Measurements from ENCODE around the gene HMCN2.

DNA sequence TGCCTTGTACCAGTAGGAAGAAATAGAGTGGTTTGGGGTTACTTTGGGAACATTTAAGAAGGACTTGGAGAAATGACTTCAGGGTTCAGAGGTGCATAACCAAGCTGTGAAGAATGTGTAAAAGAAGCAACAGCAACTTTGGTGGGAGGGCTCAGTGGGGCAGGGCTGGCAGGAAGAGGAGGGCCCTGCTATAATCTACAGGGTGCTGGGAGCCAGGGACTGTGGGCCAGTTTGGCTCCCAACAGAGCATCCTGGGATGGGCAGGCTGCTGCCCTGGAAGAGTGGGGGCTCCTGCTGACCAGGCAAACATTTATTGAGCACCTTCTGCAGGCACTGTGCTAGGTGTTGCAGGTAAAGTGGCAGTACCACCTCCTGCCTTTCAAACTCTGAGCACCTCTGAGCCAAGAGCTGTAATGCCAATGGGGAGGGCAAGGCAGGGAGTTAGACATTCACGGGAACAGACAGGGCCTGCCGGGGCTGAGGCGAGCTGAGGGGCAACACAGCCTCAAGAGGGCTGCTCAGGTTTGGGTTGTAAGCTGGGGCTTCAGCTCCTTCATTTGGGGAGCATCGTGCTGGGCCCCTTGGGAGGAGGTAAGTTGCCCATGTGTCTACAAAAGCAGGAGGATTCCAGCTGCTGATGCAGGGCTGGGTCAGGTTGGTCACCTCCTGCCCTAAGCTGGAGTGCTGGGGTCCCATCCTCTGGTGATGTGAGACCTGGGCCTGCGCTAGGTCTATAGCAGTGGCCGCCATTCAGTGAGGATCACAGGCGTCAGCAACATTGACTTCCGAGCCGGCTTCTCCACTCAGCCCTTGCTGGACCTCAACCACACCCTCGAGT is 30.6 kb downstream of the HMCN2 start:
- TF ChIP-seq, protein P1, sequence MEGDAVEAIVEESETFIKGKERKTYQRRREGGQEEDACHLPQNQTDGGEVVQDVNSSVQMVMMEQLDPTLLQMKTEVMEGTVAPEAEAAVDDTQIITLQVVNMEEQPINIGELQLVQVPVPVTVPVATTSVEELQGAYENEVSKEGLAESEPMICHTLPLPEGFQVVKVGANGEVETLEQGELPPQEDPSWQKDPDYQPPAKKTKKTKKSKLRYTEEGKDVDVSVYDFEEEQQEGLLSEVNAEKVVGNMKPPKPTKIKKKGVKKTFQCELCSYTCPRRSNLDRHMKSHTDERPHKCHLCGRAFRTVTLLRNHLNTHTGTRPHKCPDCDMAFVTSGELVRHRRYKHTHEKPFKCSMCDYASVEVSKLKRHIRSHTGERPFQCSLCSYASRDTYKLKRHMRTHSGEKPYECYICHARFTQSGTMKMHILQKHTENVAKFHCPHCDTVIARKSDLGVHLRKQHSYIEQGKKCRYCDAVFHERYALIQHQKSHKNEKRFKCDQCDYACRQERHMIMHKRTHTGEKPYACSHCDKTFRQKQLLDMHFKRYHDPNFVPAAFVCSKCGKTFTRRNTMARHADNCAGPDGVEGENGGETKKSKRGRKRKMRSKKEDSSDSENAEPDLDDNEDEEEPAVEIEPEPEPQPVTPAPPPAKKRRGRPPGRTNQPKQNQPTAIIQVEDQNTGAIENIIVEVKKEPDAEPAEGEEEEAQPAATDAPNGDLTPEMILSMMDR (IDR thresholded peaks at IDR 0.05), result no peak
- TF ChIP-seq, protein P2, sequence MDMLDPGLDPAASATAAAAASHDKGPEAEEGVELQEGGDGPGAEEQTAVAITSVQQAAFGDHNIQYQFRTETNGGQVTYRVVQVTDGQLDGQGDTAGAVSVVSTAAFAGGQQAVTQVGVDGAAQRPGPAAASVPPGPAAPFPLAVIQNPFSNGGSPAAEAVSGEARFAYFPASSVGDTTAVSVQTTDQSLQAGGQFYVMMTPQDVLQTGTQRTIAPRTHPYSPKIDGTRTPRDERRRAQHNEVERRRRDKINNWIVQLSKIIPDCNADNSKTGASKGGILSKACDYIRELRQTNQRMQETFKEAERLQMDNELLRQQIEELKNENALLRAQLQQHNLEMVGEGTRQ (IDR thresholded peaks at IDR 0.05; ENCODE audit: borderline replicate concordance, low read depth, low read length), result no peak
- no peak for TF ChIP-seq YY1 (IDR thresholded peaks at IDR 0.05; ENCODE audit: low read depth)
- no peak for TF ChIP-seq FOXJ3 (CRISPR knock-in tag; IDR thresholded peaks at IDR 0.05)
- TF ChIP-seq, protein P3, sequence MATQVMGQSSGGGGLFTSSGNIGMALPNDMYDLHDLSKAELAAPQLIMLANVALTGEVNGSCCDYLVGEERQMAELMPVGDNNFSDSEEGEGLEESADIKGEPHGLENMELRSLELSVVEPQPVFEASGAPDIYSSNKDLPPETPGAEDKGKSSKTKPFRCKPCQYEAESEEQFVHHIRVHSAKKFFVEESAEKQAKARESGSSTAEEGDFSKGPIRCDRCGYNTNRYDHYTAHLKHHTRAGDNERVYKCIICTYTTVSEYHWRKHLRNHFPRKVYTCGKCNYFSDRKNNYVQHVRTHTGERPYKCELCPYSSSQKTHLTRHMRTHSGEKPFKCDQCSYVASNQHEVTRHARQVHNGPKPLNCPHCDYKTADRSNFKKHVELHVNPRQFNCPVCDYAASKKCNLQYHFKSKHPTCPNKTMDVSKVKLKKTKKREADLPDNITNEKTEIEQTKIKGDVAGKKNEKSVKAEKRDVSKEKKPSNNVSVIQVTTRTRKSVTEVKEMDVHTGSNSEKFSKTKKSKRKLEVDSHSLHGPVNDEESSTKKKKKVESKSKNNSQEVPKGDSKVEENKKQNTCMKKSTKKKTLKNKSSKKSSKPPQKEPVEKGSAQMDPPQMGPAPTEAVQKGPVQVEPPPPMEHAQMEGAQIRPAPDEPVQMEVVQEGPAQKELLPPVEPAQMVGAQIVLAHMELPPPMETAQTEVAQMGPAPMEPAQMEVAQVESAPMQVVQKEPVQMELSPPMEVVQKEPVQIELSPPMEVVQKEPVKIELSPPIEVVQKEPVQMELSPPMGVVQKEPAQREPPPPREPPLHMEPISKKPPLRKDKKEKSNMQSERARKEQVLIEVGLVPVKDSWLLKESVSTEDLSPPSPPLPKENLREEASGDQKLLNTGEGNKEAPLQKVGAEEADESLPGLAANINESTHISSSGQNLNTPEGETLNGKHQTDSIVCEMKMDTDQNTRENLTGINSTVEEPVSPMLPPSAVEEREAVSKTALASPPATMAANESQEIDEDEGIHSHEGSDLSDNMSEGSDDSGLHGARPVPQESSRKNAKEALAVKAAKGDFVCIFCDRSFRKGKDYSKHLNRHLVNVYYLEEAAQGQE (IDR thresholded peaks at IDR 0.05; ENCODE audit: low read depth, low read length), result no peak
- TF ChIP-seq, protein P4, sequence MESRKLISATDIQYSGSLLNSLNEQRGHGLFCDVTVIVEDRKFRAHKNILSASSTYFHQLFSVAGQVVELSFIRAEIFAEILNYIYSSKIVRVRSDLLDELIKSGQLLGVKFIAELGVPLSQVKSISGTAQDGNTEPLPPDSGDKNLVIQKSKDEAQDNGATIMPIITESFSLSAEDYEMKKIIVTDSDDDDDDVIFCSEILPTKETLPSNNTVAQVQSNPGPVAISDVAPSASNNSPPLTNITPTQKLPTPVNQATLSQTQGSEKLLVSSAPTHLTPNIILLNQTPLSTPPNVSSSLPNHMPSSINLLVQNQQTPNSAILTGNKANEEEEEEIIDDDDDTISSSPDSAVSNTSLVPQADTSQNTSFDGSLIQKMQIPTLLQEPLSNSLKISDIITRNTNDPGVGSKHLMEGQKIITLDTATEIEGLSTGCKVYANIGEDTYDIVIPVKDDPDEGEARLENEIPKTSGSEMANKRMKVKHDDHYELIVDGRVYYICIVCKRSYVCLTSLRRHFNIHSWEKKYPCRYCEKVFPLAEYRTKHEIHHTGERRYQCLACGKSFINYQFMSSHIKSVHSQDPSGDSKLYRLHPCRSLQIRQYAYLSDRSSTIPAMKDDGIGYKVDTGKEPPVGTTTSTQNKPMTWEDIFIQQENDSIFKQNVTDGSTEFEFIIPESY (IDR thresholded peaks at IDR 0.05; ENCODE audit: borderline replicate concordance, low read depth), result no peak
- no peak for TF ChIP-seq CHD2 (IDR thresholded peaks at IDR 0.05; ENCODE audit: low read length, partially characterized antibody)
